ENCODE measurements around the gene DMRT1.

- TF ChIP-seq MAX (IDR thresholded peaks at IDR 0.05) = no peak
- no peak for TF ChIP-seq RAD21 (IDR thresholded peaks at IDR 0.05; ENCODE audit: low read depth)
- TF ChIP-seq CEBPB (IDR thresholded peaks at IDR 0.05) = no peak
- no peak for TF ChIP-seq TEAD4 (IDR thresholded peaks at IDR 0.05)
- TF ChIP-seq TAF1 (IDR thresholded peaks at IDR 0.05; ENCODE audit: low read depth) = no peak
- no peak for TF ChIP-seq USF1 (IDR thresholded peaks at IDR 0.05)
- TF ChIP-seq FOXM1 (IDR thresholded peaks at IDR 0.05; ENCODE audit: borderline replicate concordance, low read depth) = no peak
- TF ChIP-seq EGR1 (IDR thresholded peaks at IDR 0.05) = no peak
- TF ChIP-seq YY1 (IDR thresholded peaks at IDR 0.05; ENCODE audit: low read depth) = no peak
- TF ChIP-seq REST (IDR thresholded peaks at IDR 0.05; ENCODE audit: low read depth) = no peak
- TF ChIP-seq NFIC (IDR thresholded peaks at IDR 0.05) = no peak
- TF ChIP-seq CREB1 (IDR thresholded peaks at IDR 0.05; ENCODE audit: low read depth) = no peak
These were observed 5.4 kb downstream of the DMRT1 start for GRCh38 chr9:846852-847251.

All from Ishikawa (cell line).